Ovary (tissue), 9 donors: ENCODE results near the gene IAH1. TPM values are rescaled to one million over a fixed set of nuclear protein-coding genes. Genes with fewer than 3 reads are reported as not detected.

Source experiments
- DNase-seq, 5 donors: peaks; one replicate each; pipeline ENCODE4 v3.0.0-alpha.2; 2019 to 2020
- H3K27ac ChIP-seq, 2 donors: fragments of 200-600 bp; one replicate each; pipeline versions ENCODE4 v1.5.1 to v1.8.0; 2019 to 2022
- H3K27me3 ChIP-seq: fragments of 200-600 bp; one replicate; pipeline ENCODE4 v1.8.0; 2022
- H3K36me3 ChIP-seq: fragments of 200-600 bp; sonication (generic); one replicate; pipeline ENCODE4 v1.5.1; 2019
- H3K4me1 ChIP-seq: one replicate; pipeline ENCODE4 v1.8.1; 2013; ENCODE audit warnings: mild to moderate bottlenecking, moderate library complexity; ENCODE audit not compliant: insufficient read depth
- H3K4me3 ChIP-seq: fragments of 200-600 bp; sonication (generic); one replicate; pipeline ENCODE4 v1.5.1; 2017
- H3K9me3 ChIP-seq, 2 donors: fragments of 200-600 bp in 1 of 2; sonication (generic) in 1 of 2; one replicate each; pipeline versions ENCODE4 v1.5.1 to v1.8.1; 2013 to 2019; ENCODE audit warnings: mild to moderate bottlenecking in 1 of 2, moderate library complexity in 1 of 2
- CTCF ChIP-seq, 3 donors: fragments of 450-650 bp in 2 of 3; fragments of 200-600 bp in 1 of 3; IDR thresholded peaks; one replicate each; pipeline versions ENCODE4 v1.5.1 to v1.8.0; 2016 to 2022; ENCODE audit warnings: antibody characterized with exemption in 3 of 3, mild to moderate bottlenecking in 1 of 3
- EP300 ChIP-seq: sonication (generic); formaldehyde crosslinking; IDR thresholded peaks from one replicate; pipeline ENCODE4 v1.6.1; 2017; ENCODE audit warnings: antibody characterized with exemption
- POLR2A ChIP-seq: fragments of 450-650 bp; IDR thresholded peaks from one replicate; pipeline ENCODE4 v1.6.1; 2017; ENCODE audit warnings: antibody characterized with exemption, mild to moderate bottlenecking, moderate library complexity
- WGBS, 3 donors: extraction: QIAGEN DNeasy Blood & Tissue Kit in 1 of 3; methylation state at CpG; one replicate each; pipeline versions ENCODE4 v1.1.5 to v1.1.7; 2013 to 2017; 5-methylcytosine and 5-hydroxymethylcytosine counted together
- intact Hi-C, 4 donors: fragments of 100-400 bp; cut with DNase I; formaldehyde crosslinking; loops; one replicate each; pipeline versions ENCODE4 v1.11.0 to v1.15.1; 2022 to 2023
- polyA plus RNA-seq, 2 donors: library from polyadenylated mRNA; stranded (reverse); fragments of 200-250 nt in 1 of 2; fragments of 350-450 nt in 1 of 2; fragmentation: Illumina TruSeq in 1 of 2; extraction: RNeasy Lipid Tissue Mini Kit (QIAGEN cat#74804) in 1 of 2; gene quantifications; one replicate each; pipeline ENCODE4 v1.2.3, GENCODE V29; 2013 to 2014
- total RNA-seq, 7 donors: library from RNA; depleted of rRNA in 2 of 7; stranded (reverse); fragments of >200 nt in 2 of 7; fragmentation: NEBNext Ultra II Directional in 3 of 7; extraction: Animal tissue kit (Norgen Biotek cat#: 25700) in 3 of 7; gene quantifications; one replicate each; pipeline versions ENCODE4 v1.1.0 to v1.2.4, GENCODE V29; 2016 to 2023
- donor health status: DM: no; HTN: no; CAD: no; lungs with moderate emphysema.
- donor health status: DM: no; HTN: no; CAD: no.
- donor health status: Bipolar disorder and iron deficiency.
- donor health status: DM: yes; HTN: yes; CAD: no.
- donor health status: DM: no; HTN: no; CAD: no.
- donor health status: DM: yes; HTN: yes; CAD: no.

IAH1 gene
- total and polyA plus RNA-seq, 9 donors = 36.8 to 61.8 (median 54.0) TPM

- Histone ChIP-seq H3K36me3 (no peaks in the 10 kb centered on the region), H3K9me3 (no peaks in the 10 kb centered on the region), H3K4me1 (peaks cover 3% of the 10 kb centered on the region), H3K4me3 (no peak overlapping the region), H3K27ac (no peak overlapping the region), H3K27me3 (no peaks in the 10 kb centered on the region)
- no peak for DNase-seq
- TF ChIP-seq EP300 (no peak), POLR2A (no peak), CTCF (IDR thresholded peaks at IDR 0.05) (no peak)
- WGBS, 3 donors = 41 to 76% (median 63%) methylated on average over 4 of the region's 4 CpGs
- intact Hi-C loops = no loop called here
Measured at GRCh38 chr2:9527995-9528787, 53.8 kb downstream of the IAH1 start.

GRCh38 chr2:9532421-9532820, 58.1 kb downstream of the IAH1 start:
- Histone ChIP-seq H3K9me3 (no peaks in the 10 kb centered on the region), H3K27ac (no peak overlapping the region), H3K27me3 (no peaks in the 10 kb centered on the region), H3K4me3 (no peak overlapping the region), H3K36me3 (no peaks in the 10 kb centered on the region), H3K4me1 (peaks cover 3% of the 10 kb centered on the region)
- no peak for DNase-seq
- TF ChIP-seq POLR2A (no peak), EP300 (no peak), CTCF (IDR thresholded peaks at IDR 0.05) (no peak)
- intact Hi-C loops = no loop called here
- WGBS, 3 donors = 95% methylated on average over 4 of the region's 4 CpGs

- TF ChIP-seq CTCF (IDR thresholded peaks at IDR 0.05) (no peak), POLR2A (no peak), EP300 (no peak)
- no peak for DNase-seq
- 94 to 100% (median 95%) methylated on average over 2 of the region's 2 CpGs for WGBS, 3 donors
- intact Hi-C loops = no loop called here
- H3K27me3 ChIP-seq = no peaks in the 10 kb centered on the region
- no peaks in the 10 kb centered on the region for H3K9me3 ChIP-seq
- peaks cover 3% of the 10 kb centered on the region for H3K4me1 ChIP-seq
- no peak overlapping the region for H3K4me3 ChIP-seq
- no peaks in the 10 kb centered on the region for H3K36me3 ChIP-seq
- no peak overlapping the region for H3K27ac ChIP-seq
Measured at GRCh38 chr2:9533663-9534062, 59.3 kb downstream of the IAH1 start.

GRCh38 chr2:9535177-9535576, 60.8 kb downstream of the IAH1 start:
- H3K27me3 ChIP-seq = no peaks in the 10 kb centered on the region
- 67 to 77% (median 68%) methylated on average over 1 of the region's 1 CpG for WGBS, 3 donors
- DNase-seq = no peak
- H3K36me3 ChIP-seq = no peaks in the 10 kb centered on the region
- no peak for TF ChIP-seq EP300
- no peak for TF ChIP-seq CTCF (IDR thresholded peaks at IDR 0.05)
- TF ChIP-seq POLR2A = no peak
- intact Hi-C loops = no loop called here
- H3K27ac ChIP-seq = no peak overlapping the region
- H3K4me1 ChIP-seq = peaks cover 3% of the 10 kb centered on the region
- H3K9me3 ChIP-seq = no peaks in the 10 kb centered on the region
- H3K4me3 ChIP-seq = no peak overlapping the region
